Hypothalamus (tissue), 51 donors: ENCODE data around the gene AHCYL1.
"Not testable (repeated sequence)": the region's sequence is repeated elsewhere in the genome, so short reads cannot be mapped to it uniquely, and the experiment has no call there.

Experiments used
- DNase-seq, 51 donors: peaks; one replicate each; lab custom pipeline; 2025; lab: John Stamatoyannopoulos, UW

AHCYL1 gene

GRCh38 chr1:109984456-109985246 lies at the start of gene AHCYL1:
TSS of gene AHCYL1 (plus strand) at chr1:109984765. CDS start at chr1:109985053, 288 bp downstream.
- peak; percentile 75 to 100 (median 98) for DNase-seq

- no peak for DNase-seq
Measured at GRCh38 chr1:109935451-109935900, 49.1 kb upstream of the AHCYL1 start.

GRCh38 chr1:109937738-109938137 lies 46.8 kb upstream of the AHCYL1 start:
- no peak for DNase-seq

DNA sequence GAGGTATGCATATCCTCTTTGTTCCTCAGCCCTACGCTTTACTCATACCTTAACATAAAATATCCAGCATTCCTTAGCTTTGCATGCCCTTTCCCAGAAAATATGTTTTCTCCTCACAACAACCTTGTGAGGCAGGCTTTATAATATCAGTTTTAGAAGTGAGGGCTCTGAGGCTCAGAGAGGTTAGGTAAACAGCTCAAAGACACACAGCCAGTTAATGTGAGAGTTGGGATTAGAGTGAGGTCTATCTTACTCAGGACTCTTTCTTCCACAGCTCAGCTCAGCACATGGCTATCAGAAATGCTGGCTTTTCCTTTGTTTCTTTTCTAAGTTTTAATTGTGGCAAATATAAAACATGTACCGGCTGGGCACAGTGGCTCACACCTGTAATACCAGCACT lies 46.0 kb upstream of the AHCYL1 start:
- no peak for DNase-seq

GRCh38 chr1:109942434-109942833 lies 42.1 kb upstream of the AHCYL1 start:
- no peak for DNase-seq

GRCh38 chr1:109944541-109944940 lies 40.0 kb upstream of the AHCYL1 start:
- no peak for DNase-seq

DNA sequence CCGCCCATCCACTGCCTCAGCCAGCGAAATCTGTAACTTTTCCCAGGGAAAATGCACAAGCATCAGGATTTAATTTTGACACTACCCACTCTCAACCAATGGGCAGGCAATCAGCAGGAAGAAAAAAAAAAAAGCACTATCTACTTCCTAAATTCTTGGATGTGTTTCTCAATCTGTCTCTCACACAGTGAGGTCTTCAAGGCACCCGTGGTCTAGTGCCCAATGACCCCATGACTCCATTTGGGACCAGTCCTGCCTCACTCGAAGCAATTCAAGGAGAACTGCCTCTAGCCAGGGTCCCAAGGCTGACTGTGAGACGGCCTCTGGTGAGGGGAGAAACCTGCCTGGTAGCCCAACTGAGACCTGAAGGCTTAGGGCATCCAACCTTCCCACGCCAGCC lies 38.1 kb upstream of the AHCYL1 start:
- DNase-seq, result no peak

DNA sequence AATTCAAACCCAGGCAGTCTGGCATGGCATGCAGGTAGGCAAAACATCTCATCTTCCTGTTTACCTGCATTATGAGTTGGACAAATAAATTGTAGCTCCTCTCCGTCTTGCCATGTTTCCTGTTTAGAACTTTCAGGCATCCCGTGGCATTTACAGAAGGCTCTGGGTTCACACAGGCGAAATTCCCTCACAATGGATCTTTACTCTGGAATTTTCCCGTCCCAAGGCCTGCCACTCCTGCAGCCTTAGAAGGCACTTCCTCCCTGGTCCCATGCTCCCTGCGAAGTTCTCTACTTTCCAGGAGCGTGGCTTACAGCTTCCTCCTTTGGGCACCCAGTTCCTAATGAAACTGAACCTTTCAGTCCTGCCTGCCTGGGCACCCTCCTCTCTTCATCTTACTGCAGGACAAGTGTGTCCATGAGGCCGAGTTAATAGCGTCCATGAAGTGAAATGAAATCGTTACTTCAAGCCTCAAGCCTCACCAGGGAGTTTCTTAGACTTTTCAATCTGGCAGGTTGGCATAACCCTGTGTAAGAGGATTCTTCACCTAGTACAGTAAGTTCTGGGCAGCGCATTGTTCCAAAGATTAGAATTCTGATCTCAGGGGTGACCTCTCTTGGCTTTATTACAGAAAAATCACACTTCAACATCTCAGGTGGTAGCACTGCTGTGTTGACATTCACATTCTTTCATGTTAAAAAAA lies 36.8 kb upstream of the AHCYL1 start:
- DNase-seq, result no peak

GRCh38 chr1:109948285-109948630 lies 36.3 kb upstream of the AHCYL1 start:
- DNase-seq, result no peak

GRCh38 chr1:109950038-109950437 lies 34.5 kb upstream of the AHCYL1 start:
- DNase-seq, result no peak

DNA sequence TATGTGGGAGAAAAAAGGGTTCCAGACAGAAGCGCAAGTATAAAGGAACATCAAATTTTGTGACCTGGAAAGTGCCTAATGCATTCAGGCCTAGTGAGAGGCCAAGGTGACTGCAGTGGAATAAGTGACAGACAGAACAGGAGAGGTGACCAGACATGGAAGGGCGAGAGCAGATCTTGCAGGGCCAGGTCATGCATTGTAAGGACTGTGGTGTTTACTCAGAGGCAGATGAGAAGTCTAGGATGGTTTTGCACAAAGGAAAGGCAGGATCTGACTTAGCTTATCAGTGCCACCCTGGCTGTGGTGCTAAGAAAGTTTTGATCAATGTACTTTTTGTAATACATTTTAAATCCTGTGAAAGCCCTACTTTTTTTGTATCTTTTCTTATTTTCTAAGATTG lies 34.1 kb upstream of the AHCYL1 start:
- no peak for DNase-seq

GRCh38 chr1:109951501-109951900 lies 33.1 kb upstream of the AHCYL1 start:
- not testable (repeated sequence) for DNase-seq

DNA sequence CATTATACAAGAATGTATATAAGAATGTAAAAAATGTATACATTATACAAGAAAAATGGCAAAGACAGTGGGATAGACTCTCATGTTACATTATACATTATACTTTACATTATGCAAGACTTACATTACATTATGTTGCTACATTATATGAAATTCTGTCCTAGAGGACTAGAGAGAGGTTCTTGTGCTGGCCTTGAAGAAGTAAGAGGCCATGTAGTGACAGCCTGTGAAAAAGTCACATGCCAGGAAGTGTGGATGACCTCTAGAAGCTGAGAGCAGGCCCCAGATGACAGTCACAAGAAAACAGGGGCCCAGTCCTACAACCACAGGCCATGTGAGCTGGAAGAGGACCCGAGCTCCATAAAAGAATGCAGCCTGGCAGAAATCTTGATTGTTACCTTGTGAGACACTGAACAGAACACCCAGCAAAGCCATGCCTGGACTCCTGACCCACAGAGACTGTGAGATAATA lies 30.5 kb upstream of the AHCYL1 start:
- DNase-seq, result no peak

- no peak for DNase-seq
Measured at GRCh38 chr1:109959632-109959973, 25.0 kb upstream of the AHCYL1 start.

DNA sequence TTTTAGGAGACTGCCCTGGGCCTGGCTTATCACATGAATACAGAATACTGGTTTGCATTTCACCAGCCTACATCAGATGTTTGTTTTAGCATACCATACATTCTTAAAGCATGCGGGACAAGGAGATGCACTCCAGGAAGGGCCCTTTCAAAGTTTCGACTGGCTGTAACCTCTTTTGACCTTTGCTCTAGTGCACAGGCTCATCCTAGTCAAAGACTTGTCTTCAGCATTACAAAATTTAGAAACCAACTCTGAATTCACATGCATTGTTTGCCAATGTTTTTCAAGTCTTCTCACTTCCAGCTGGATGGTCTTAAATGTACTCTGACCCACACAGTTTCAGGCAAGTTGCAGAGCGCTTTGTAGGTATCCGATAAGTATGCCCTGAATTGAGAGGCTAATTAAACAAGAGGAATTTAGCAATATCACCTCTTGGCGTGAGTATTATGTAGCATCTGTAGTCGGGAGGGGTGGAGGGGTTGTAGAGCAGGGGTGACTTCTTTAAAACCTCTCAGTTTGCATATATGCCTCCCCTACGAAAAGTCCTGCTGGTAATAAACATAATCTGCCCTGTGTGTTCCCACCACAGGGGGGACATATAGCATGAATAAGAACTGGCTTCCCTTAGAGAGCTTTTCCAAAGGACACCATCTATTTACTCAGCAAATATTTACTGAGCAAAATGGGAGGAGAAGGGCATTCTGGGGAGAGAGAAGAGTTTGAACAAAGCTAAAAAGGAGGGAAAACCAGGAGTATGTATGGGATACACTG lies 24.4 kb upstream of the AHCYL1 start:
- no peak for DNase-seq

DNA sequence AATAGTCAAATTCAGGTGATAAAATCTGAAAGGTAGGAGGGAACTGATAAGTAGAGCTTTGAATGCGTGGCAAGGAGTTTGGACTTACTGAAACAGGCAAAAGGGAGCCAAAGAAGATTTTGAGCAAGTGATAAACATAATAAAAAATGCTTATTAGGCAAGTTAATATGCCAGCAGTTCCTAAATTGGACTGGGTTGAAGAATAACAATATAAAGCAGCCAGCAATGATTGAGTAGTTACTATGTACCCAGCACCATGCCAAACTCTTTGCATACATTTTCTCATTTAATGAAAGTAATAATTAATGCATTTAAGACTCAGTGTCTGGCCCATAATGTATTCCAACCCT lies 23.8 kb upstream of the AHCYL1 start:
- no peak for DNase-seq

GRCh38 chr1:109963864-109964263 lies 20.7 kb upstream of the AHCYL1 start:
- no peak for DNase-seq

GRCh38 chr1:109969146-109969829 lies 15.3 kb upstream of the AHCYL1 start:
- no peak for DNase-seq

GRCh38 chr1:109969907-109970306 lies 14.7 kb upstream of the AHCYL1 start:
- DNase-seq, result no peak

GRCh38 chr1:109971559-109971958 lies 13.0 kb upstream of the AHCYL1 start:
- no peak for DNase-seq

GRCh38 chr1:109974191-109974590 lies 10.4 kb upstream of the AHCYL1 start:
- DNase-seq, result no peak
